HG03575 (cell line): ENCODE measurements around the gene MBOAT1.
"Not testable (repeated sequence)": the region's sequence is repeated elsewhere in the genome, so short reads cannot be mapped to it uniquely, and the experiment has no call there.

Experiments used
- ATAC-seq: cut with Tn5 transposase; IDR thresholded peaks from one replicate; pipeline ENCODE4 v1.9.1; 2021; ENCODE audit not compliant: unreplicated experiment, insufficient number of reproducible peaks, low FRiP score; ENCODE audit errors: extremely low read depth

The MBOAT1 gene

GRCh38 chr6:20154753-20155152 is 57.5 kb downstream of the MBOAT1 start:
- ATAC-seq: no peak

DNA sequence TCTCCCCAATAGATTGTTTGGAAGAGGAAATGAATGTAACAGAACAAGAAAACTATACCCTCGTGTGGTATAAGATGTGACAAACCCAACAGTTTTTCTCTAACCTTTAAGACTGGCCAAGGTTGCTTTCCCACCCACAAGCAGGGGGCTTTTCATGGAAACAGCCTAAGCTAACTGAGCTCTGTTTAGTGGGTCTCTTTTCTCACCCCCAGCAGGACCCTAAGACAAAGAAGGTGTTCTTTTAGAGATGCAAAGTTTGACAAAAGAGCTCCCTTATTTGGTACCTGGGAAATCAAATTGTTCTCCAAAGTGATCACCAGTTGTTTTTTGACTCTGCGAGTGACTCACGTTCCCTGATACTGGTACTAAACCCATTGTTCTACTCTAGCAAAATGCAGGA is 59.1 kb downstream of the MBOAT1 start:
- ATAC-seq: no peak

- no peak for ATAC-seq
Measured at GRCh38 chr6:20148433-20148832, 63.8 kb downstream of the MBOAT1 start.

- ATAC-seq: no peak
Measured at GRCh38 chr6:20147469-20147868, 64.8 kb downstream of the MBOAT1 start.

DNA sequence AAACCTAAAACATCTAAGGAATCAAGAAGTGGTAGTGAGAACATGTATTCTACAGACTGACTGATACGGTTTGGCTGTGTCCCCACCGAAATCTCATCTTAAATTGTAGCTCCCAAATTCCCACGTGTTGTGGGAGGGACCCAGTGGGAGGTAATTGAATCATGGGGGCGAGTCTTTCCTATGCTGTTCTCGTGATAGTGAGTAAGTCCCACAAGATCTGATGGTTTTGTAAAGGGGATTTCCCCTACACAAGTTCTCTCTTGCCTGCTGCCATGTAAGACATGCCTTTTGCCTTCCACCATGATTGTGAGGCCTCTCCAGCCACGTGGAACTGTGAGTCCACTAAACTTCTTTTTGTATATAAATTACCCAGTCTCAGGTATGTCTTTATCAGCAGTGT is 65.4 kb downstream of the MBOAT1 start:
- ATAC-seq: not testable (repeated sequence)

DNA sequence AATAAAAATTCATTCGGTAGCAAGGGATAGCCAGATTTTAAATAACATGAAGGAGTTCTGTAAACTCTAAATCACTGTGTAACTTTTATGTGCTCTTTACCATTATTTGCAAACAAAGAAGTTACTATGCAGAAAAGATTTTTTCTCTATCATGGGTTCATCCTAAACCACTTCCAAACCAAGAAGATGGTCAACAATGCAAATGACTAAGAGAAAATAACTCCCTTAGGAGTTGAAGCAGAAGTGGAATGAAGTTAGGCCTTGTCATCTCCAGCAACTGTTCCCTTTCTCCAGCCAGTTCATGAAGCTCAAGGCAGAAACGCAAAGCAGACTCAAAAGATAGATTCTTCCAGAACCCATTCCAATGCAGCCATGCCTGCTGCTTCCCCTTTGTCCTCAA is 66.0 kb downstream of the MBOAT1 start:
- ATAC-seq: no peak

DNA sequence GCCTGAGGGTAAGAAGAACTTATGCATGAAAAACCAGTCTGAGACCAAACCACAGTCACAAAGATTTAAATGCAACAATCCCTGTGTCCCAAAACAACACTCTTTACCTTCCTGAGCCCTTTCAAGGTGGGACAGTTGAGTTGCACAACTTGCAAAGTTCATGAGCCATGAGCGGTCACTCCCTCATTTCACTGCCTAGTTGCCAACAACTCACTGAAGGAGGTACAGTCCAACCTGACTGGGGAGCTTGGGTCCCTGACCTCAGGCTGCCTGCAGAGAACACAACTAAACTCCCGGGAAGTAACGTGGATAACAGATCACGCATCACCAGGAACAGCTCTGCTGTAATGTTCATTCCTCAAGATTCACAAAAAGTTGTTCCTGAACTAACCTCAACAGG is 69.4 kb downstream of the MBOAT1 start:
- no peak for ATAC-seq

DNA sequence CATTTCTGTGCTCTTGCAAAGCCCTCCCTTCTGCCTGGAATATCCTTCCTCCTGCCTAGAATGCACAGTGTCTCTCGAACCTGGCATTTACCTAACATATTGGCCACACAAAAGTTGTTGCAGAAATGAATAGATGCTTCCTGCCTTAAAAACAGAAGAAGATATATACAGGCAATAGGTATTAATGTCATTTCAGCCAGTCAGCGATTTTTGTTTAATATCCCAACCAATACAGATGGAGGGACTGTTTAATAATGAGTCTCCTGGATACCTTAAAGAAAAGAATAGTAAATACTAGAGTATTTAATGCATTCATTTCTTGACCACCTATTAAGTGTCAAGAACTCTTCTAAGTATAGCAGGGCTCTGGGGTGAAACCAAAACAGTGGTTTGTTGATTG is 70.3 kb downstream of the MBOAT1 start:
- no peak for ATAC-seq

- ATAC-seq: not testable (repeated sequence)
Measured at GRCh38 chr6:20139127-20139963, 72.9 kb downstream of the MBOAT1 start.

DNA sequence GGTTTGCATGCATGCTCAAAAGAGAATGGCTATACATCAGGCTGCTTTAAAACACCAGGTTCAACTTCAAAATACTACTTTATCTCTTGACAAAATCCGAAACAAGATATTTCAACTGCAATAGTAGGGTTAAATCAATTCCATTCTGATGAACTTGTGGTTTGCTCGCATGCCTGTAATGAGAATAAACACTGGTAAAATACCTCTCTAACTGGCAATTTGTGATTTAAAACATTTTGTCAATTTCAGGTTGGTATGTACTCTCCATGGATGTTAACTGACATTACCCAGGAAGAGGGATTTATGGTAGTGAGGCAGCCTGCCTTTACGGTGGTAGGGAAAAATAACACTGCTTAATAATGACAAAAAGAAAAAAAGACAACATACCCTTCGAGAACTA is 74.4 kb downstream of the MBOAT1 start:
- no peak for ATAC-seq

GRCh38 chr6:20137240-20137639 is 75.0 kb downstream of the MBOAT1 start:
- no peak for ATAC-seq

GRCh38 chr6:20135677-20136268 is 76.5 kb downstream of the MBOAT1 start:
- ATAC-seq: no peak

DNA sequence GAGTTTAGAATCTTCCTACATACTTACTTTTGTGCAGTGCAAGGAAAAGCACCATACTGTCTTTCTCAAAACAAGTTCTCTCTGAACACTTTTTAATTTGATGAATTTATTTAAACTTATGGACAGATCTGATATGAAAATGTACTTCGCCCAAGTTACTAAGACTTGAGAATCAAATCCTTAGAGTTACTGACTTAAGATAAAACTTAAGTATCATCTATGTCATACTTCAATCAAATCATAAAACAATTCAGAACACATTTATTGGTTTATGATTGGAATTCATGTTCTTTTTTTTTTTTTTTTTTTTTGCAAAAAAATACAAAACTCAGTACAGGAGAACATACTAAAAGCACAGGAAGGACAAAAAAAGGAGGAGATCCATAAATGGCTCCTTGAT is 77.7 kb downstream of the MBOAT1 start:
- ATAC-seq: no peak

GRCh38 chr6:20129290-20130088 is 82.8 kb downstream of the MBOAT1 start:
- no peak for ATAC-seq

GRCh38 chr6:20128018-20128417 is 84.3 kb downstream of the MBOAT1 start:
- no peak for ATAC-seq

DNA sequence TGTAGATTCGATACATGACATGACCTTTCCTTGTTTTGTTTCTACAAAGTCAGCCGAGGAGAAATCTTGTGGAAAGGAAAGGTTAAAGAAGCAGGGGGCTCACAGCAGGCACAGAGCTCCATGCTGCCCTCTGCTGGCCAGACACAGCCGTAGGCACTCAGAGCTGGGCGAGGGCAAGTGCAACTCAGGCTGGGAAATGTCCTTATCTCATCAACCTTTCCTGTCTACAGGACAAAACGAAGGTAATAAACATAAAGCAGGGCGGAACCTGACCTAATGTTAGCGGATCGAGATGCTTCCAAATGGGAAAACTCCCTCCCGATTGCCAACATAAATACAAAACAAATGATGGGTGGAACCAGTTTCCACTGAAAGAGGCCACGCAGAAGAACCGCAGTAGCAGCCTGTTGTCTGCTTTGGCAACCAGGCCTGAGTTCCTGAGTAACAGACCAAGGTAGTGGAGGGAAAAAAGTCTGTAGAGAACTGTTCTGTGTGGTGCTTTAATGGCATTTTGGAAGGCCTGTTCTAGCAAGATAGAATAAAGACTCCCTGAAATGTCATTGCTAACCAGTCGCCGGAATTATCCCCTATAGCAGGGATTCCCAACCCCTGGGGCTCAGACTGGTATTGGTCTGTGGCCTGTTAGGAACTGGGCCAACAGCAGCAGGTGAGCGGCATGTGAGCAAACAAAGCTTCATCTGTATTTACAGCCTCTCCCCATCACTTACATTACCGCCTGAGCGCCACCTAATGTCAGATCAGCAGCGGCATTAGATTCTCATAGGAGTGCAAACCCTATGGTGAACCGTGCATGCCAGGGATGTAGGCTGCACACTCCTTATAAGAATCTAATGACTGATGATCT is 85.2 kb downstream of the MBOAT1 start:
- ATAC-seq: no peak

GRCh38 chr6:20126102-20126752 is 86.0 kb downstream of the MBOAT1 start:
- ATAC-seq: no peak

- no peak for ATAC-seq
Measured at GRCh38 chr6:20124545-20124944, 87.7 kb downstream of the MBOAT1 start.

DNA sequence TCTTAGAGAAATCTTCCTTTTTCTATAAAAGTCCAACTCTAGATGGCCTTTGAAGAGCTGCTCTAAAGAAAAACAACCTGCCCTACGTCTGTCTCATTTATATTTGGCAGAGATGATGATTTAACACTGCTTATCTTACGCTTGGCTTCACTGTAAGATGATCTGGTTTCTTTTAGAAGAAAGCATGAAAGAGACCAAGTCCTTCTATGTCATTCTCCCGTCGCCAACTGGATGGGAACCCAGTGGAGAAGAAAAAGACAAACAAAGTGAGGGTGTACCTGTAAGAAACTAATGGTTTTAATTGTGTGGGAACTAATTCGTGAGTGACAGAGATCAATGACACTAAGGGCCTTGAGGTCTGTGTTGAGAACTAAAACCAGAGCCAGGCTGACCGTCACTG is 92.8 kb downstream of the MBOAT1 start:
- ATAC-seq: no peak
